Stimulated activated CD8-positive, alpha-beta memory T cell treated with anti-CD3 and anti-CD28 coated beads, Interleukin-2, amount 100 ng/mL, for 1 hour (primary cell): ENCODE data around the gene CCDC40.

Experiments
- DNase-seq, 2 donors: peaks; one replicate each; pipeline ENCODE4 v3.0.0-alpha.2; 2020; ENCODE audit warnings: low read depth in 2 of 2

The CCDC40 gene

GRCh38 chr17:80138856-80139426 lies 102.5 kb downstream of the CCDC40 start:
- no peak for DNase-seq

GRCh38 chr17:80141463-80142165 lies 105.2 kb downstream of the CCDC40 start:
- no peak for DNase-seq

- no peak for DNase-seq
Measured at GRCh38 chr17:80142929-80143328, 106.5 kb downstream of the CCDC40 start.

GRCh38 chr17:80145076-80146075 lies 108.9 kb downstream of the CCDC40 start:
- no peak for DNase-seq

- DNase-seq = no peak
Measured at GRCh38 chr17:80146121-80147034, 109.9 kb downstream of the CCDC40 start.

- DNase-seq = peak; percentile 91 to 94
Measured at GRCh38 chr17:80147035-80147822, 110.8 kb downstream of the CCDC40 start, which contains the start of gene EIF4A3. Gene EIF4A3 (minus strand): TSS chr17:80147128. CDS start chr17:80146961, 167 bp downstream.
